ENCODE measurements around the gene PLXNB1.
A peak's percentile ranks its signal among the peaks of the same experiment; 100 is the strongest.

PLXNB1 gene

GRCh38 chr3:48434591-48435222 lies 4.8 kb upstream of the PLXNB1 start:
- no peak for DNase-seq (ENCODE audit: low spot score)

- DNase-seq (ENCODE audit: low spot score), result no peak
Measured at GRCh38 chr3:48433472-48434118, 3.7 kb upstream of the PLXNB1 start.

- DNase-seq (ENCODE audit: low spot score), result no peak
Measured at GRCh38 chr3:48432411-48433371, 2.8 kb upstream of the PLXNB1 start.

GRCh38 chr3:48431224-48432029 lies 1.5 kb upstream of the PLXNB1 start:
- DNase-seq (ENCODE audit: low spot score), result no peak

GRCh38 chr3:48430708-48431101 lies 819 bp upstream of the PLXNB1 start:
- no peak for DNase-seq (ENCODE audit: low spot score)

- DNase-seq (ENCODE audit: low spot score), result peak; percentile 67
Measured at GRCh38 chr3:48429317-48429959, 448 bp downstream of the PLXNB1 start.

GRCh38 chr3:48428572-48429316 lies 1.1 kb downstream of the PLXNB1 start:
- no peak for DNase-seq (ENCODE audit: low spot score)

- no peak for DNase-seq (ENCODE audit: low spot score)
Measured at GRCh38 chr3:48428088-48428571, 1.8 kb downstream of the PLXNB1 start.

- DNase-seq (ENCODE audit: low spot score), result peak; percentile 58
Measured at GRCh38 chr3:48427630-48427962, 2.3 kb downstream of the PLXNB1 start.

- DNase-seq (ENCODE audit: low spot score), result no peak
Measured at GRCh38 chr3:48426944-48427629, 2.8 kb downstream of the PLXNB1 start.

- peak; percentile 95 for DNase-seq (ENCODE audit: low spot score)
Measured at GRCh38 chr3:48426401-48426909, 3.4 kb downstream of the PLXNB1 start.

GRCh38 chr3:48425281-48425812 lies 4.5 kb downstream of the PLXNB1 start:
- DNase-seq (ENCODE audit: low spot score), result no peak

GRCh38 chr3:48423883-48424695 lies 5.8 kb downstream of the PLXNB1 start:
- no peak for DNase-seq (ENCODE audit: low spot score)

- no peak for DNase-seq (ENCODE audit: low spot score)
Measured at GRCh38 chr3:48423241-48423882, 6.5 kb downstream of the PLXNB1 start.

GRCh38 chr3:48422681-48423080 lies 7.2 kb downstream of the PLXNB1 start:
- DNase-seq (ENCODE audit: low spot score), result no peak

- DNase-seq (ENCODE audit: low spot score), result no peak
Measured at GRCh38 chr3:48422272-48422671, 7.6 kb downstream of the PLXNB1 start.

- DNase-seq (ENCODE audit: low spot score), result no peak
Measured at GRCh38 chr3:48420561-48420960, 9.3 kb downstream of the PLXNB1 start.

- DNase-seq (ENCODE audit: low spot score), result no peak
Measured at GRCh38 chr3:48419597-48419996, 10.3 kb downstream of the PLXNB1 start.
